ENCODE results near the gene C19orf85. TPM values are rescaled to one million over a fixed set of nuclear protein-coding genes. Genes with fewer than 3 reads are reported as not detected.

C19orf85 gene
- total RNA-seq, 1 experiment from 2014 or later, result not detected

DNA sequence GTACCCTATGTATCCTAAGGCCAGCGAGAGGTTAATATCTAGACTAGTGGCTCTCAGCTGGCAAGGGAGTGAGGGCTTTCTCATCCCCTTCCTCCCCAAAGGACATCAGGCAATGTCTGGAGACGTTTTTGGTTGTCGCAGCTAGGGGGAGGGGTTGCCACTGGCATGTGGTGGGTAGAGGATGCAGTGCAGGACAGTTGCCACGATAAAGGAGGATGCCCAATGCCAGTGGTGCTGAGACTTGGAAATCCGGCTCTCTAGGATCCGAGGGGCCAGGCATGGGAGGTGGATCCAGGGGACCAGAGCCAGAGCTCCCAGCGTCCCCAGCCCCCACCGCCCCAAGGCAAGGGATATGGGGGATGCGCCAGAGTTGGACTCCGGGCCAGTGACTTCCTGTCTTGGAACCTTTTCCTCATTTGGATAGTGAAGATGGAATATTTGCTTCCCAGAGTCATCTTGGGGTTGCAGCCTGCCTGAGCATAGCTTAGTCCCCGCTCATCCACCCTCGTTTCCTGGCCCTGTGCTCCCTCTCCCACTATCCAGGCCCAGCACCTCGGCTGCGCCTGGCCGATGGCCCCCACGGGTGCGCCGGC, 28.6 kb upstream of the C19orf85 start:
- no peak overlapping the region for H3K27ac Mint-ChIP-seq (ENCODE audit: unreplicated experiment)
- H3K36me3 Mint-ChIP-seq (ENCODE audit: insufficient read depth, unreplicated experiment), result peaks cover 17% of the 10 kb centered on the region
- BruUV-seq (replicated peaks), result no TSS peak
- H3K27me3 ChIP-seq (replicated peaks; ENCODE audit: control insufficient read depth, insufficient read depth, low read length), result no peaks in the 10 kb centered on the region
- intact Hi-C loops (cut with micrococcal nuclease; ENCODE audit: unreplicated experiment), result no loop called here
- TF ChIP-seq, protein P1, sequence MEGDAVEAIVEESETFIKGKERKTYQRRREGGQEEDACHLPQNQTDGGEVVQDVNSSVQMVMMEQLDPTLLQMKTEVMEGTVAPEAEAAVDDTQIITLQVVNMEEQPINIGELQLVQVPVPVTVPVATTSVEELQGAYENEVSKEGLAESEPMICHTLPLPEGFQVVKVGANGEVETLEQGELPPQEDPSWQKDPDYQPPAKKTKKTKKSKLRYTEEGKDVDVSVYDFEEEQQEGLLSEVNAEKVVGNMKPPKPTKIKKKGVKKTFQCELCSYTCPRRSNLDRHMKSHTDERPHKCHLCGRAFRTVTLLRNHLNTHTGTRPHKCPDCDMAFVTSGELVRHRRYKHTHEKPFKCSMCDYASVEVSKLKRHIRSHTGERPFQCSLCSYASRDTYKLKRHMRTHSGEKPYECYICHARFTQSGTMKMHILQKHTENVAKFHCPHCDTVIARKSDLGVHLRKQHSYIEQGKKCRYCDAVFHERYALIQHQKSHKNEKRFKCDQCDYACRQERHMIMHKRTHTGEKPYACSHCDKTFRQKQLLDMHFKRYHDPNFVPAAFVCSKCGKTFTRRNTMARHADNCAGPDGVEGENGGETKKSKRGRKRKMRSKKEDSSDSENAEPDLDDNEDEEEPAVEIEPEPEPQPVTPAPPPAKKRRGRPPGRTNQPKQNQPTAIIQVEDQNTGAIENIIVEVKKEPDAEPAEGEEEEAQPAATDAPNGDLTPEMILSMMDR (IDR thresholded peaks at IDR 0.05; ENCODE audit: insufficient read depth in 1 of 2, low read depth in 1 of 2, low read length in 1 of 2, severe bottlenecking in 1 of 2, unreplicated experiment in 1 of 2), result no peak
- ChIA-PET POLR2A (no interaction called here), CTCF (interaction anchor here (2.4 kb wide), 1 partner anchor 11 kb away, joined by 6 read pairs; no protein-coding TSS in a partner anchor)
- no peaks in the 10 kb centered on the region for H3K9me3 Mint-ChIP-seq (ENCODE audit: unreplicated experiment)
- no peaks in the 10 kb centered on the region for H3K27me3 Mint-ChIP-seq (ENCODE audit: insufficient read depth, unreplicated experiment)
- H3K36me3 ChIP-seq (ENCODE audit: control insufficient read depth, insufficient read depth, low read length), result no peaks in the 10 kb centered on the region
- H3K4me1 ChIP-seq, result peaks cover 4% of the 10 kb centered on the region; the same call in 1 of the 2 replicates
- no peaks in the 10 kb centered on the region for H3K9me3 ChIP-seq
- peaks cover 7% of the 10 kb centered on the region for H3K4me1 Mint-ChIP-seq (ENCODE audit: low read depth, unreplicated experiment)
- no peak overlapping the region for H3K4me3 Mint-ChIP-seq (ENCODE audit: unreplicated experiment)
- no peak for DNase-seq
- no peak overlapping the region for H3K4me3 ChIP-seq (ENCODE audit: low read depth, low read length)

DNA sequence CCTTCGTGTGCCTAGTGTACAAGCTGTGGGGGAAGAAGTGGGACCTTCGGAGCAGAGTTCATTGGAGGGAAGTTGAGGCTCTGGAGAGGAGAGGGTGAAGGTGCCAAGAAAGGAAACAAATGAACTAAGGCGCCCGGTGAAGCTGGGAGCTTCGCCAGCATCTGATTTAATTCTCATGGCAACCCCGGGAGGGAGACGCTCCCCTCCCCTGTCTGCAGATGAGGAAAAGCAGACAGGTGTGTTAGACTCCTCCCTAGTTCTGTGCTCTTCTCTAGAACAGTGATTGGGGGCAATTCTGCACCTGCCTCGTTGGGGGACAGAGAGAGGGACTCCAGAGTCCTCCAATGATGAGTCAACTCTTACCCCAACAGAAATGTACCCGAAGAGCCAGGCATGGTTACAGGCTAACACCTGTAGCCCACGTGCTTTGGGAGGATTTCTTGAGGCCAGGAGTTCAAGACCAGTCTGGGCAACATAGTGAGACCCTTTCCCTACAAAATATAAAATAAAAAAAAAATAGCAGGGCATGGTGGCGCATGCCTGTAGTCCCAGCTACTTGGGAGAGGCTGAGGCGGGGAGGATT, 27.9 kb upstream of the C19orf85 start:
- Mint-ChIP-seq H3K27ac (ENCODE audit: unreplicated experiment) (no peak overlapping the region), H3K4me3 (ENCODE audit: unreplicated experiment) (no peak overlapping the region), H3K36me3 (ENCODE audit: insufficient read depth, unreplicated experiment) (peaks cover 17% of the 10 kb centered on the region), H3K27me3 (ENCODE audit: insufficient read depth, unreplicated experiment) (no peaks in the 10 kb centered on the region), H3K9me3 (ENCODE audit: unreplicated experiment) (no peaks in the 10 kb centered on the region), H3K4me1 (ENCODE audit: low read depth, unreplicated experiment) (peaks cover 7% of the 10 kb centered on the region)
- POLR2A ChIA-PET, result no interaction called here
- no peak for DNase-seq
- intact Hi-C loops (cut with micrococcal nuclease; ENCODE audit: unreplicated experiment), result no loop called here
- Histone ChIP-seq H3K36me3 (ENCODE audit: control insufficient read depth, insufficient read depth, low read length) (no peaks in the 10 kb centered on the region), H3K9me3 (no peaks in the 10 kb centered on the region), H3K4me3 (ENCODE audit: low read depth, low read length) (no peak overlapping the region), H3K4me1 (peaks cover 7% of the 10 kb centered on the region; the same call in 1 of the 2 replicates), H3K27me3 (replicated peaks; ENCODE audit: control insufficient read depth, insufficient read depth, low read length) (no peaks in the 10 kb centered on the region)
- CTCF ChIA-PET, result interaction anchor here (1.5 kb wide), 1 partner anchor 11 kb away, joined by 5 read pairs; no protein-coding TSS in a partner anchor
- BruUV-seq (replicated peaks), result no TSS peak
- TF ChIP-seq, protein P1 (IDR thresholded peaks at IDR 0.05; ENCODE audit: insufficient read depth in 1 of 2, low read depth in 1 of 2, low read length in 1 of 2, severe bottlenecking in 1 of 2, unreplicated experiment in 1 of 2), result no peak

DNA sequence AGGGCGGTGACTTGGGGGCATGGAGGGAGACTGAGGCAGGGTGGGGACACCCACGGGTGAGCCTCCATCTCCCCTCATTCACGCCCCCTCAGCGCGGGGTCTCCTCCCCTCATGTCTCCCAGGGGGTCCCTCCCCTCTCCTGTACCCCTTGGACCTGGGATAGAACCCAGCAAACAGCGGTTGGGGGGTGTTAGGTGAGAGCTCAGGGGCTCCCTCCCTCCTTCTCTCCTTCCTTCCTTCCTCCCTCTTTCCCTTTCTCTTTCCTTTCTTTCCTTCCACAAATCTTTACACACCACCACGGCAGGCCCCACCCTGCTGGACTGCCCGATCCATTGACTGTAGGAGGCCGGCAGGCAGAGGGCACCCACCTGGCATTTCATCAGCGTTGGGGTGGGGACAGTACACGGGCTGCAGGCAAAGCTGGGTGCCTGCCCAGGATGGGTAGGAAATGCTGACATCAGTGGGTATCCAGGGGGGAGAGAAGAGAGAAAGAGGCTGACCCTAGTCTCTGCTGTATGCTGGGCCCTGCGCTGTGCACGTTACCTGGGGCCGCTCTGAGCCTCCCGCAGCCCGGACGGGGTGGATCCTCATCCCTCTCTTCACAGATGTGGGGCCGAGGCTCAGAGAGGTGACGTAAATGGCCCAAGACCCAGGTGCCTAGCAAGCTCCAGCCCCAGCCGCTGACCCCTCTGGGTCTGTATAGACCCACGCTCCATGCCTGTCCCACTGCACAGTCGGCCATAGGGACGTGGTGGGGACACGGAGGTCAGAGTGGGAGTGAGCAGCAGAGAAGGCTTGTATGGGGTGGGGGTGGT, 27.2 kb upstream of the C19orf85 start:
- Mint-ChIP-seq H3K4me3 (ENCODE audit: unreplicated experiment) (no peak overlapping the region), H3K36me3 (ENCODE audit: insufficient read depth, unreplicated experiment) (peaks cover 17% of the 10 kb centered on the region), H3K9me3 (ENCODE audit: unreplicated experiment) (no peaks in the 10 kb centered on the region), H3K27ac (ENCODE audit: unreplicated experiment) (no peak overlapping the region), H3K4me1 (ENCODE audit: low read depth, unreplicated experiment) (peaks cover 7% of the 10 kb centered on the region), H3K27me3 (ENCODE audit: insufficient read depth, unreplicated experiment) (no peaks in the 10 kb centered on the region)
- TF ChIP-seq, protein P1 (IDR thresholded peaks at IDR 0.05; ENCODE audit: insufficient read depth in 1 of 2, low read depth in 1 of 2, low read length in 1 of 2, severe bottlenecking in 1 of 2, unreplicated experiment in 1 of 2), result no peak
- no peaks in the 10 kb centered on the region for H3K9me3 ChIP-seq
- H3K36me3 ChIP-seq (ENCODE audit: control insufficient read depth, insufficient read depth, low read length), result no peaks in the 10 kb centered on the region
- intact Hi-C loops (cut with micrococcal nuclease; ENCODE audit: unreplicated experiment), result no loop called here
- no peaks in the 10 kb centered on the region for H3K27me3 ChIP-seq (replicated peaks; ENCODE audit: control insufficient read depth, insufficient read depth, low read length)
- CTCF ChIA-PET, result interaction anchor here (0.6 to 1.5 kb wide), 3 partner anchors 12 to 30 kb away, joined by 3 to 5 read pairs (median 3); partner anchors contain the start of genes ISOC2 and ZNF628
- H3K4me3 ChIP-seq (ENCODE audit: low read depth, low read length), result no peak overlapping the region
- POLR2A ChIA-PET, result no interaction called here
- no peak for DNase-seq
- H3K4me1 ChIP-seq, result peaks cover 7% of the 10 kb centered on the region; the same call in 1 of the 2 replicates
- BruUV-seq (replicated peaks), result no TSS peak
